ENCODE measurements around the gene LYZL1.

LYZL1 gene

DNA sequence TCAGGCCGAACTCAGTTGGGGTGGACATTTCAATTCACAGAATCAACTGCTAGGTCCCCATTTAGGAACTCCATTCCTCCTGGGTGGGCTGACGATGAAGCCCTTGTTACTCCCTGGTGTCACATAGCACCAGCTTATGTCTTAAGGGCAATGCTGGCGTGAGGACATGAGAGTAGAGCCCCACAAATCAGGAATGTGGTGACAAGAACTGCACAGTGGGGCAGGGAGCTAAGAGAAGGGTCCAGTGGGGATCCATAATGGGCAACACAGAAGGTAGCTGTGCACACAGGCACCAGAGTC is 57.0 kb downstream of the LYZL1 start:
- TF ChIP-seq, protein P1, sequence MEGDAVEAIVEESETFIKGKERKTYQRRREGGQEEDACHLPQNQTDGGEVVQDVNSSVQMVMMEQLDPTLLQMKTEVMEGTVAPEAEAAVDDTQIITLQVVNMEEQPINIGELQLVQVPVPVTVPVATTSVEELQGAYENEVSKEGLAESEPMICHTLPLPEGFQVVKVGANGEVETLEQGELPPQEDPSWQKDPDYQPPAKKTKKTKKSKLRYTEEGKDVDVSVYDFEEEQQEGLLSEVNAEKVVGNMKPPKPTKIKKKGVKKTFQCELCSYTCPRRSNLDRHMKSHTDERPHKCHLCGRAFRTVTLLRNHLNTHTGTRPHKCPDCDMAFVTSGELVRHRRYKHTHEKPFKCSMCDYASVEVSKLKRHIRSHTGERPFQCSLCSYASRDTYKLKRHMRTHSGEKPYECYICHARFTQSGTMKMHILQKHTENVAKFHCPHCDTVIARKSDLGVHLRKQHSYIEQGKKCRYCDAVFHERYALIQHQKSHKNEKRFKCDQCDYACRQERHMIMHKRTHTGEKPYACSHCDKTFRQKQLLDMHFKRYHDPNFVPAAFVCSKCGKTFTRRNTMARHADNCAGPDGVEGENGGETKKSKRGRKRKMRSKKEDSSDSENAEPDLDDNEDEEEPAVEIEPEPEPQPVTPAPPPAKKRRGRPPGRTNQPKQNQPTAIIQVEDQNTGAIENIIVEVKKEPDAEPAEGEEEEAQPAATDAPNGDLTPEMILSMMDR (IDR thresholded peaks at IDR 0.05), result no peak
- Histone ChIP-seq H3K27ac (no peak overlapping the region), H3K4me3 (no peak overlapping the region)
- no peak for DNase-seq (ENCODE audit: low spot score)

DNA sequence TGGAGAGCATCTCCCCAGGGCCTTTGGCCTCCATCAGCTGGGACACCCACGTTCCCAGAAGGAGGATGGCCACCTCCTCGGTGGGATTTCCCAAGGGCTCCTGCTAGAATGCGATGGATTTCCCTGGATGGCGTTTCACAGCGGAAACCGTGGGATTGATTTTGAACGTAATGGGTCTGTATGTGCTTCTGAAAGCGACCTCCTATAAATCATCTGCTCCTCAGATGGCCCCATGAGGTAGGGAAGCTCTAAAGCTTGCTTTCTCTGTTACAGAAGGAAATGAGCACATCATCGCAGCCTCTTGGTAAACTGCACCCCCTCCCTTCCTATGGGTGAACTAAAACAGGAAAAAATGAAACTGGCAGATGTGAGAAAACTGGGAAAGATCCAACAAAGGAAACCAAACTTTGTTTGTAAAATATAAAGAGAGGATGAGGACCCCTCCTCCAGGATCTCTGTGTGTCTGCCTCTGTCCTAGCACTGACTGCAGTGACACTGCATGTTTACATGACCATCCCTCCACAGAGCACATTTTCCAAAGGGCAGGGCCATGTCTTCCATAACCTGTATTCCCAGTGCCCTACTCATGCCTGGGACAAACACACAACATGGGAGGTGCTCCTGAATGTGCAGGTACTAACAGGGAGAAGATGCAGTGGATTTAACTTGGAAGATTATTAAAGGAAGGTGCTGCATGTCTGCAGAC is 57.6 kb downstream of the LYZL1 start:
- no peak overlapping the region for H3K4me3 ChIP-seq
- TF ChIP-seq, protein P1 (IDR thresholded peaks at IDR 0.05), result no peak
- H3K27ac ChIP-seq, result no peak overlapping the region
- DNase-seq (ENCODE audit: low spot score), result no peak

DNA sequence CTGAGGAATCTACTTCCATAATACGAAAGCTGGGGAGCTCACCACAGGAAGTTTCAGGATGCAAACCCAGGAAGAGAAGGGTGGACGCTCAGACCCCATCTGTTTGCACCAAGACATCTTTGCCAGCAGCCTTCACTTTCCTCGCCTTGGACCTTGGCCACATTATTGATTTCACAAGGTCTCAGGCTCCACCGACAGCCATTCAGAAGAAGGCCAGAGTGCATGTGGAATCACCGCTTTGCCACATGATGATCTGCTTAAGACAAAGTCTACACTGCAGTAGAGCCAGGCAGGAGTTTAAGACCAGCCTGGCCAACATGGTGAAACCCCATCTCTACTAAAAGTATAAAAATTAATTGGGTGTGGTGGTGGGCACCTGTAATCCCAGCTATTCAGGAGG is 60.0 kb downstream of the LYZL1 start:
- Histone ChIP-seq H3K4me3 (no peak overlapping the region), H3K27ac (no peak overlapping the region)
- TF ChIP-seq, protein P1 (IDR thresholded peaks at IDR 0.05), result no peak
- no peak for DNase-seq (ENCODE audit: low spot score)

DNA sequence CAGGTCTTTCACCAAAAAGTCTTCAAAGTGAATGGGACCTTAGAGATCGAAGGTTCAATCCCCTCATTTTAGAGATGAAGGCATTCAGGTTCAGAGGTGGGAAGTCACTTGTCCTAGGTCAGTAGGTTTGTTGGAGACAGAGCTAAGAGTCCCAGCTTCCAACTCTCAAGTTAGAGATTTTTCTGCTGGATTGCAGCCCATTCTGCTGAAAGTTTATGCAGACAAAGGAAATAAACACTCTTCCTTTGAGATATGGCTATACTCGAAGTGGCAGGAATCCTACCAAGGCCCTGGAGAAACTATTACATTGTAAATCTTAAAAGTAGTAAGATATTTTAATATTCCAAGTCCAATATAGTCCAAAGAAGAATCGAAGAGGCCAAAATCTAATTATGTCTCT is 64.4 kb downstream of the LYZL1 start:
- Histone ChIP-seq H3K4me3 (no peak overlapping the region), H3K27ac (no peak overlapping the region)
- TF ChIP-seq, protein P1 (IDR thresholded peaks at IDR 0.05), result no peak
- no peak for DNase-seq (ENCODE audit: low spot score)

DNA sequence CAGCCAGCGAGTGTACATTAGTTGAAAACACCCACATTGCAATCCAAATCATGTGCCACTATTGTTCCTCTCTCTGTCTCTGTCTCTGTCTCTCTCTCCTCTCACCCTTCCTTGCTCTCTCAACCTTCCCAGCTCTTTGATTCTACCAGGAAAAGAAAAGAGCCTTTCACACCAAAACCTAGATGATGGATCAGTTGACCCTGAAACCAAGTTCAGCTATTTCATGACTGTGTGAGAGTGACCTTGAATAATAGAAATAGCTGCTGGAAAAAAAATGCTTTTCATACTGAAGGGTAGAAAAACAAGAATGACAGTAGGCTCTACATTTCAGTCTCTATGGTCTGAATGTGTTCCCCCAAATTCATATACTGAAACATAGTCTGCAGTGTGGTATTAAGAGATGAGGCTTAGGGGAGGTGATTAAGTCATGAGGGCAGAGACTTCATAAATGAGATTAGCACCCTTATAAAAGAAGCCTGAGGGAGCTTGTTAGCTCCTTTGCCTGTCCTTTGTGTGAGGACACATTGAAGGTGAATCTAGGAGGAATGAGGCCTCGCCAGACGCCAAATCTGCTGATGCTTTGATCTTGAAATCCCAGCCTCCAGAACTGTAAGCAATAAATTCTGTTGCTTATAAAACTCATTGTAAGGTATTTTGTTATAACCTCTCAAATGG is 65.2 kb downstream of the LYZL1 start:
- TF ChIP-seq, protein P1 (IDR thresholded peaks at IDR 0.05), result no peak
- no peak overlapping the region for H3K4me3 ChIP-seq
- no peak for DNase-seq (ENCODE audit: low spot score)
- H3K27ac ChIP-seq, result no peak overlapping the region

DNA sequence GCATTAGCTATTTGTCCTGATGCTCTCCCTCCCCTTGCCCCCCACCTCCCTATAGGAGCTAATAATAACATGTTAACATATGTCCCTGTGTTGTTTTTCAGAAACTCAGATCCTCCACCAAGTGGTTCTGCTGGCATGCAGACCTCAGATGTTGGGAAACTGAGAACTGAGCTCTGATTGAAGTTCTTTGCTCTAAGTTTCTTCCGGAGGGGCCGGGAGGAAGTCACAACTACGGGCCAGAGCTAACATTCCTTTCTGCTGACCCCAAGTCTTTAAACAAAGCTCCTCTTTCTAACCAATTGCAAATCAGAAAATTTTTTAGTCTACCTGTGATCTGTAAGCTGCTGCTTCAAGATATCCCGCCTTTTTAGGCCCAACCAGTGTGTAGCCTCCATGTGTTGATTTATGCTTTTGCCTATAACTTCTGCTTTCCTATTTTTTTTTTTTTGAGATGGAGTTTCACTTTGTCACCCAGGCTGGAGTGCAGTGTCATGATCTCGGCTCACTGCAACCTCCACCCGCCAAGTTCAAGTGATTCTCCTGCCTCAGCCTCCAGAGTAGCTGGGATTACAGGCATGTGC is 66.6 kb downstream of the LYZL1 start:
- no peak for DNase-seq (ENCODE audit: low spot score)
- Histone ChIP-seq H3K4me3 (no peak overlapping the region), H3K27ac (no peak overlapping the region)
- TF ChIP-seq, protein P1 (IDR thresholded peaks at IDR 0.05), result no peak

DNA sequence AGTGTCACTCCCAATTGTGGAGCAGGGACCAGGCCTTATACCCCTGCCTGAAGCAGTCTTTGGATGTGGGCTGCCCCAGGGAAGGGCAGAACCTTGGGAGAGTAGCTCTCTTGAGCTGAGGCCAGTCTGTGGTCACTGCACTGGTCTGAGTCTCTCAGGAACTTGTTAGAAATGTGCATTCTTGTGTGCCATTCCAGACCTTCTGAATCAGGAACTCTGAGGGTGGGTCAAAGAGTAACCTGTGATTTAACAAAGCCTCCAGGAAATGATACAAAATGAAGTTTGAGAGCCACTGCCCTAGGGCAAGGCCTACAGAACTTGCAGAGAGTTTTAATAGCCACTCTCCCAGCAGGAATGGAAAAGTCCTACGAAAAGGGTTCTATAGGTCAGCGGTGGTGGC is 68.1 kb downstream of the LYZL1 start:
- TF ChIP-seq, protein P1 (IDR thresholded peaks at IDR 0.05), result no peak
- no peak for DNase-seq (ENCODE audit: low spot score)
- H3K27ac ChIP-seq, result no peak overlapping the region
- no peak overlapping the region for H3K4me3 ChIP-seq
